Kidney (tissue), 14 donors: Measurements from ENCODE around the gene CENPM. TPM values are rescaled to one million over a fixed set of nuclear protein-coding genes. Genes with fewer than 3 reads are reported as not detected.

Experiments
- DNase-seq, 5 donors: peaks; one replicate each; pipeline ENCODE4 v3.0.0-alpha.2; 2013 to 2020
- FAIRE-seq: peaks from 2 replicates; lab custom pipeline; 2012; peaks lifted over from hg19 to GRCh38; lab: Jason Lieb, UNC
- H3K27ac ChIP-seq, 2 donors: one replicate each; pipeline ENCODE4 v1.7.0; 2013; ENCODE audit warnings: low read depth in 2 of 2, low read length in 2 of 2, inconsistent platforms in 1 of 2
- H3K27me3 ChIP-seq: one replicate; pipeline ENCODE4 v1.7.1; 2013; ENCODE audit warnings: low read length, inconsistent platforms; ENCODE audit not compliant: control insufficient read depth, insufficient read depth
- H3K36me3 ChIP-seq, 3 donors: one replicate each; pipeline versions ENCODE4 v1.7.0 to v1.7.1; 2013; ENCODE audit warnings: low read length in 3 of 3, control low read depth in 1 of 3, inconsistent platforms in 1 of 3; ENCODE audit not compliant: insufficient read depth in 3 of 3, control insufficient read depth in 2 of 3
- H3K4me1 ChIP-seq, 3 donors: one replicate each; pipeline versions ENCODE4 v1.7.0 to v1.7.1; 2013; ENCODE audit warnings: low read length in 3 of 3, inconsistent platforms in 1 of 3, low read depth in 1 of 3; ENCODE audit not compliant: control insufficient read depth in 2 of 3, insufficient read depth in 2 of 3
- H3K4me3 ChIP-seq, 3 donors: one replicate each; pipeline versions ENCODE4 v1.7.0 to v1.8.1; 2013; ENCODE audit warnings: low read length in 3 of 3, control low read depth in 1 of 3, inconsistent platforms in 1 of 3
- H3K9ac ChIP-seq, 3 donors: one replicate each; pipeline versions ENCODE4 v1.7.0 to v1.7.1; 2013; ENCODE audit warnings: low read length in 3 of 3, control low read depth in 1 of 3, inconsistent platforms in 1 of 3
- H3K9me3 ChIP-seq, 3 donors: one replicate each; pipeline versions ENCODE4 v1.7.0 to v1.7.1; 2013; ENCODE audit warnings: low read length in 3 of 3, control low read depth in 1 of 3, inconsistent platforms in 1 of 3; ENCODE audit not compliant: control insufficient read depth in 2 of 3, insufficient read depth in 1 of 3
- intact Hi-C: fragments of 100-400 bp; cut with DNase I; formaldehyde crosslinking; loops from one replicate; pipeline ENCODE4 v1.11.1; 2022
- polyA plus RNA-seq: library from polyadenylated mRNA; stranded (reverse); fragments of 350-450 nt; fragmentation: Illumina TruSeq; extraction: RNeasy Lipid Tissue Mini Kit (QIAGEN cat#74804); gene quantifications from one replicate; pipeline ENCODE4 v1.2.3, GENCODE V29; 2014; ENCODE audit warnings: low read depth, low replicate concordance; ENCODE audit not compliant: insufficient read depth
- total RNA-seq: library from RNA; stranded (reverse); fragmentation: NEBNext Ultra II Directional; extraction: Animal tissue kit (Norgen Biotek cat#: 25700); gene quantifications from one replicate; pipeline ENCODE4 v1.2.1, GENCODE V29; 2021
- TF ChIP-seq, protein P1 (sequence below): IDR thresholded peaks from 3 replicates; pipeline ENCODE4 v1.5.1; 2012; ENCODE audit warnings: mild to moderate bottlenecking, moderate library complexity, borderline replicate concordance; ENCODE audit not compliant: insufficient read depth; ENCODE audit errors: extremely low read depth
- donor health status: control.
- donor health status: control.
- donor health status: control.
- donor health status: control.
- donor health status: control.
- donor health status: DM: yes; HTN: yes; CAD: no.
- donor health status: Normal renal cell carcinoma (clear cell type).

CENPM gene
- total and polyA plus RNA-seq, 2 donors from 2014 or later: 2.8 TPM

DNA sequence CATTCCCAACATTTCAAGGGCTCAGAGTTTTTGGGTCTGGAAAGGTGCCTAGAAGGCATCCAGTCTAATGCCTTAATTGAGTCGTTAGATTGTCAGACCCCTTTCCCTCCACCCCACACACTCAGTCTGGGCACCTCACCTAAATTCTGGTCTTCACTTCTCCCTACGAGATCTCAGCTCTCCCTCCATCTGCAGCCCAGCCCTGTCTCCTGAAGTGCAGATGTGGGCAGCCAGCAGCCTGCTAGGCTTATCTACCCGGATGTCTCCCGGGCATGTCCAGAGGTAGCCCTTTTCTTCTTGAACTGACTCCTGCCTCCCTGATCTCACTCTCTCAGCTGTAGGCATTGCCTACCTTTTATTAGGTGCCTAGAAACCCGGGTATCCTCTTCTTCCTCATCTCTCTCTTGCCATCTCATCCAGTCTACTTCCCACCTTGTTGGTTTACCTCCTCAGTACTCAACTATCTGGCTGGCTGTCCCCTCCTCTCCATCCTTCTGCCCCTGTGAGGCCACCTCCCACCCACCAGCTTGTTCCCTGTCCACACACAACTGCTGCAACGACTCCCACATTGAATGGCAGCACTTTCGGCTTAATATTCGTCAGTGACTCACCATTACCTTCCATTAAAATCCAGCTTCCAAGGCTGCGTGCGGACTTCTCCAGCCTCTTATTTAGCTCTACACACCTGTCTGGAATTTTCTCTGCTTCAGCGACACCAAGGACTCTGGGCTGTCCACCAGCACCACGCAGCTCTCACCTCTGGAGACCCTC lies 28.5 kb upstream of the CENPM start:
- Histone ChIP-seq H3K27me3 (peaks cover 9% of the 10 kb centered on the region), H3K9ac (no peak overlapping the region), H3K27ac (no peak overlapping the region), H3K4me3 (no peak overlapping the region), H3K9me3 (no peaks in the 10 kb centered on the region), H3K36me3 (no peaks in the 10 kb centered on the region), H3K4me1 (peaks cover 0 to 6% (median 0%) of the 10 kb centered on the region in 3 donors)
- intact Hi-C loops: no loop called here
- TF ChIP-seq, protein P1, sequence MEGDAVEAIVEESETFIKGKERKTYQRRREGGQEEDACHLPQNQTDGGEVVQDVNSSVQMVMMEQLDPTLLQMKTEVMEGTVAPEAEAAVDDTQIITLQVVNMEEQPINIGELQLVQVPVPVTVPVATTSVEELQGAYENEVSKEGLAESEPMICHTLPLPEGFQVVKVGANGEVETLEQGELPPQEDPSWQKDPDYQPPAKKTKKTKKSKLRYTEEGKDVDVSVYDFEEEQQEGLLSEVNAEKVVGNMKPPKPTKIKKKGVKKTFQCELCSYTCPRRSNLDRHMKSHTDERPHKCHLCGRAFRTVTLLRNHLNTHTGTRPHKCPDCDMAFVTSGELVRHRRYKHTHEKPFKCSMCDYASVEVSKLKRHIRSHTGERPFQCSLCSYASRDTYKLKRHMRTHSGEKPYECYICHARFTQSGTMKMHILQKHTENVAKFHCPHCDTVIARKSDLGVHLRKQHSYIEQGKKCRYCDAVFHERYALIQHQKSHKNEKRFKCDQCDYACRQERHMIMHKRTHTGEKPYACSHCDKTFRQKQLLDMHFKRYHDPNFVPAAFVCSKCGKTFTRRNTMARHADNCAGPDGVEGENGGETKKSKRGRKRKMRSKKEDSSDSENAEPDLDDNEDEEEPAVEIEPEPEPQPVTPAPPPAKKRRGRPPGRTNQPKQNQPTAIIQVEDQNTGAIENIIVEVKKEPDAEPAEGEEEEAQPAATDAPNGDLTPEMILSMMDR: no peak
- no peak for FAIRE-seq
- DNase-seq: no peak

DNA sequence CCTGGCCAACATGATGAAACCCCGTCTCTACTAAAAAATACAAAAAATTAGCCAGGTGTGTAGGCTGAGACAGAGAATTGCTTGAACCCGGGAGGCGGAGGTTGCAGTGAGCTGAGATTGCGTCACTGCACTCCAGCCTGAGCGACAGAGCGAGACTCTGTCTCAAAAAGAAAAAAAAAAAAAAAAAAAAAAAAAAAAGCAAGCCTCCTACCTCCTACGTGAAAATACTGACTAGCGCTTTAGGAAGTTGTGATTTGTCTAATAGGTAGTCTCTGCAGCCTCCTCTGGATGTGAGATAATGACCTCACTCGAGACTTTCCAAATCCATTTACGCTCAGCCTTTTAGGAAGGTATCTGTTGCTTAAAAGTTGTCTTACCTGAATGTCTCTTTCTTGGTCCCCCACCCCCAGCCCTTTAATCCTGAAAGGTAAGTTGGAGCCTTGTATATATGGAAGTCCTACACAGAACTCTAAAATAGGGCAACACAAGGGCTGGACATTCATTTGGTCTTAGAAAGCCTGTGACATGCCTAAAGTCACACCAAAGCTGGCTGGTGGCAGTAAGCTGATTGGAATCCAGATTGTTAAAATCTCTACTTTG lies 27.8 kb upstream of the CENPM start:
- H3K4me3 ChIP-seq: no peak overlapping the region
- H3K4me1 ChIP-seq: peaks cover 0 to 6% (median 0%) of the 10 kb centered on the region in 3 donors
- H3K36me3 ChIP-seq: no peaks in the 10 kb centered on the region
- DNase-seq: no peak
- no peaks in the 10 kb centered on the region for H3K9me3 ChIP-seq
- TF ChIP-seq, protein P1: no peak
- intact Hi-C loops: no loop called here
- no peak for FAIRE-seq
- no peak overlapping the region for H3K27ac ChIP-seq
- H3K9ac ChIP-seq: no peak overlapping the region
- H3K27me3 ChIP-seq: peaks cover 9% of the 10 kb centered on the region

DNA sequence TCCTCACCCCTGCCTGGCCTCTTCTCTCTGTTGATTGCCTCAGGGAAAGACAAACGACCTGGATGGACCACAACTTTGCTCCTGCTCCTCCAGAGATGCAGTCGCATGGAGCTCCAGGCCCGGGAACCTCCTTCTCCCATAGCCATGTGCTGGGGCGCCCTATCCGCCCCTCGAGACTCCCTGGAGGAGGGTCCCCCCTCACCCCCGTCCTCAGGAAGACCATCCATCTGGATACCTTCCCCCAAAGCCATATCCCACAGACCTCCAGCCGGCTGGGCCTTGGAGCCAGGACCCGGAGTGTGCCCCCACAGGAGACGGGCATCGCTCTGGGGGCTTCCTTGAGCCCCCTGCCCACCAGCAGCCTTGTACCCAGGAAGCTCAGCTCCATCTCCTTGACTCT lies 24.5 kb upstream of the CENPM start:
- no peak for DNase-seq
- H3K27ac ChIP-seq: no peak overlapping the region
- TF ChIP-seq, protein P1: no peak
- no peak overlapping the region for H3K9ac ChIP-seq
- FAIRE-seq: no peak
- no peak overlapping the region for H3K4me3 ChIP-seq
- H3K27me3 ChIP-seq: peaks cover 7% of the 10 kb centered on the region
- no peaks in the 10 kb centered on the region for H3K36me3 ChIP-seq
- H3K4me1 ChIP-seq: peaks cover 0 to 2% (median 0%) of the 10 kb centered on the region in 3 donors
- intact Hi-C loops: no loop called here
- H3K9me3 ChIP-seq: no peaks in the 10 kb centered on the region
